HEK293 (cell line): ENCODE results near the gene LAMTOR4.

Experiments
- CTCF ChIA-PET: fragments of 350-600 bp; formaldehyde crosslinking; extraction: SDS; loops from one replicate; lab custom pipeline; 2021; ENCODE audit warnings: antibody characterized with exemption; lab: Yijun Ruan, JAX
- POLR2A ChIA-PET: fragments of 300-600 bp; formaldehyde crosslinking; extraction: SDS; loops from one replicate; lab custom pipeline; 2020; ENCODE audit warnings: antibody characterized with exemption, inconsistent platforms; lab: Yijun Ruan, JAX
- H3K27ac ChIP-seq: fragments of 200-500 bp; sonication (Bioruptor generic); 2 replicates; pipeline ENCODE4 v1.5.1; 2014; ENCODE audit warnings: low read depth, low read length, control low read depth, inconsistent platforms; ENCODE audit errors: extremely low read depth
- H3K36me3 ChIP-seq, 2 experiments: fragments of 200-500 bp in 1 of 2; sonication (Bioruptor generic) in 1 of 2; 1 replicate in 1 of 2; 2 replicates in 1 of 2; pipeline ENCODE4 v1.5.1; 2014 to 2017; ENCODE audit warnings: inconsistent platforms in 2 of 2, low read length in 2 of 2; ENCODE audit not compliant: control insufficient read depth in 2 of 2, insufficient read depth in 1 of 2
- H3K4me1 ChIP-seq: fragments of 200-500 bp; sonication (Bioruptor generic); 2 replicates; pipeline ENCODE4 v1.5.1; 2014; ENCODE audit warnings: mild to moderate bottlenecking, low read length, inconsistent platforms; ENCODE audit not compliant: control insufficient read depth, insufficient read depth
- H3K4me3 ChIP-seq: 2 replicates; pipeline ENCODE4 v1.5.1; 2011; ENCODE audit warnings: low read depth, mild to moderate bottlenecking, control low read depth, low read length, moderate library complexity
- H3K9me3 ChIP-seq: fragments of 200-500 bp; sonication (Bioruptor generic); 2 replicates; pipeline ENCODE4 v1.5.1; 2014; ENCODE audit warnings: low read depth, low read length, inconsistent platforms; ENCODE audit not compliant: control insufficient read depth, insufficient read depth
- EGR2 ChIP-seq: fragments of 450-650 bp; formaldehyde crosslinking; IDR thresholded peaks from 2 replicates; pipeline ENCODE4 v1.5.1; 2016; ENCODE audit warnings: low read depth, missing biosample characterization, missing genetic modification characterization
- ELK4 ChIP-seq: IDR thresholded peaks from 2 replicates; pipeline ENCODE4 v1.6.1; 2011; ENCODE audit warnings: mild to moderate bottlenecking, low read depth, low read length, borderline replicate concordance
- INSM2 ChIP-seq: fragments of 450-650 bp; formaldehyde crosslinking; IDR thresholded peaks from 2 replicates; pipeline ENCODE4 v1.5.1; 2016; ENCODE audit warnings: missing biosample characterization, missing genetic modification characterization
- KLF9 ChIP-seq: fragments of 450-650 bp; formaldehyde crosslinking; IDR thresholded peaks from 2 replicates; pipeline ENCODE4 v1.5.1; 2016; ENCODE audit warnings: missing biosample characterization, missing genetic modification characterization, low read depth
- MEIS1 ChIP-seq: sonication (generic); formaldehyde crosslinking; IDR thresholded peaks from 2 replicates; pipeline ENCODE4 v1.8.1; 2022; ENCODE audit warnings: missing genetic modification reagents, mild to moderate bottlenecking, borderline replicate concordance
- PRDM1 ChIP-seq: fragments of 450-650 bp; formaldehyde crosslinking; IDR thresholded peaks from 2 replicates; pipeline ENCODE4; 2016; ENCODE audit warnings: missing biosample characterization, missing genetic modification characterization
- TRIM28 ChIP-seq: IDR thresholded peaks from 2 replicates; pipeline ENCODE4 v1.6.1; 2011; ENCODE audit warnings: low read length, control low read depth, borderline replicate concordance
- ZNF112 ChIP-seq: fragments of 450-650 bp; formaldehyde crosslinking; IDR thresholded peaks from 2 replicates; pipeline ENCODE4 v1.5.0; 2017; ENCODE audit warnings: missing biosample characterization, missing genetic modification characterization
- ZNF175 ChIP-seq: fragments of 450-650 bp; formaldehyde crosslinking; IDR thresholded peaks from 2 replicates; pipeline ENCODE4 v1.5.1; 2016; ENCODE audit warnings: missing biosample characterization, missing genetic modification characterization
- ZNF184 ChIP-seq: fragments of 450-650 bp; IDR thresholded peaks from 2 replicates; pipeline ENCODE4 v1.5.1; 2018; ENCODE audit warnings: missing biosample characterization, mild to moderate bottlenecking, missing genetic modification characterization
- ZNF2 ChIP-seq: fragments of 450-650 bp; formaldehyde crosslinking; IDR thresholded peaks from 2 replicates; pipeline ENCODE4 v1.5.1; 2016; ENCODE audit warnings: missing biosample characterization, missing genetic modification characterization
- ZNF202 ChIP-seq: fragments of 450-650 bp; formaldehyde crosslinking; IDR thresholded peaks from 2 replicates; pipeline ENCODE4 v1.5.1; 2016; ENCODE audit warnings: missing biosample characterization, missing genetic modification characterization, borderline replicate concordance
- ZNF311 ChIP-seq: fragments of 450-650 bp; formaldehyde crosslinking; IDR thresholded peaks from 2 replicates; pipeline ENCODE4 v1.5.1; 2017; ENCODE audit warnings: missing biosample characterization, missing genetic modification characterization, borderline replicate concordance
- ZNF341 ChIP-seq: fragments of 450-650 bp; formaldehyde crosslinking; IDR thresholded peaks from 2 replicates; pipeline ENCODE4; 2016; ENCODE audit warnings: low read depth, missing biosample characterization, missing genetic modification characterization
- ZNF366 ChIP-seq: fragments of 450-650 bp; formaldehyde crosslinking; conservative IDR thresholded peaks from 2 replicates; pipeline ENCODE4 v1.5.1; 2016; ENCODE audit warnings: missing biosample characterization, missing genetic modification characterization
- ZNF391 ChIP-seq: fragments of 450-650 bp; formaldehyde crosslinking; IDR thresholded peaks from 2 replicates; pipeline ENCODE4 v1.5.1; 2016; ENCODE audit warnings: low read depth, missing biosample characterization, missing genetic modification characterization, borderline replicate concordance
- ZNF610 ChIP-seq: fragments of 450-650 bp; formaldehyde crosslinking; IDR thresholded peaks from 2 replicates; pipeline ENCODE4 v1.5.1; 2016; ENCODE audit warnings: missing biosample characterization, missing genetic modification characterization, borderline replicate concordance
- ZNF624 ChIP-seq: fragments of 450-650 bp; formaldehyde crosslinking; IDR thresholded peaks from 2 replicates; pipeline ENCODE4 v1.5.1; 2017; ENCODE audit warnings: missing biosample characterization, missing genetic modification characterization
- ZNF660 ChIP-seq: fragments of 450-650 bp; IDR thresholded peaks from 2 replicates; pipeline ENCODE4 v1.5.1; 2018; ENCODE audit warnings: missing biosample characterization, mild to moderate bottlenecking, missing genetic modification characterization
- ZNF707 ChIP-seq: fragments of 450-650 bp; formaldehyde crosslinking; IDR thresholded peaks from 2 replicates; pipeline ENCODE4 v1.5.1; 2016; ENCODE audit warnings: missing biosample characterization, missing genetic modification characterization
- ZSCAN18 ChIP-seq: fragments of 450-650 bp; formaldehyde crosslinking; IDR thresholded peaks from 2 replicates; pipeline ENCODE4 v1.5.1; 2016; ENCODE audit warnings: missing biosample characterization, missing genetic modification characterization
- ZSCAN23 ChIP-seq: fragments of 450-650 bp; formaldehyde crosslinking; IDR thresholded peaks from 2 replicates; pipeline ENCODE4 v1.5.1; 2016; ENCODE audit warnings: missing biosample characterization, missing genetic modification characterization
- TF ChIP-seq, protein P1 (sequence below): fragments of 450-650 bp; formaldehyde crosslinking; IDR thresholded peaks from 2 replicates; pipeline ENCODE4 v1.5.1; 2017; ENCODE audit warnings: missing biosample characterization, missing genetic modification characterization

Gene LAMTOR4

GRCh38 chr7:100166317-100166940 is 17.7 kb downstream of the LAMTOR4 start:
- ChIA-PET POLR2A (interaction anchor here (0.5 to 2.7 kb wide), 2 partner anchors 18 to 664 kb away, joined by 5 to 13 read pairs; partner anchors contain the start of gene LAMTOR4), CTCF (no interaction called here)
- Histone ChIP-seq H3K36me3 (no peaks in the 10 kb centered on the region), H3K4me3 (no peak overlapping the region)
- no peak for TF ChIP-seq ZNF610 (tag by site-specific recombination)
- TF ChIP-seq, all 188 proteins: peak for 0
- H3K27ac ChIP-seq = no peak overlapping the region
- H3K9me3 ChIP-seq = no peaks in the 10 kb centered on the region
- peaks cover 8% of the 10 kb centered on the region for H3K4me1 ChIP-seq

GRCh38 chr7:100166970-100167911 is 18.5 kb downstream of the LAMTOR4 start:
- TF ChIP-seq ZNF660 (no peak), ZNF175 (tag by site-specific recombination) (no peak), ZNF707 (no peak), ZNF2 (tag by site-specific recombination) (no peak), ZSCAN18 (tag by site-specific recombination) (no peak), MEIS1 (CRISPR knock-in tag) (no peak), ZNF202 (no peak), ZNF112 (tag by site-specific recombination) (no peak), EGR2 (tag by site-specific recombination) (no peak; the same call in 1 of the 2 replicates), ZSCAN23 (tag by site-specific recombination) (no peak), KLF9 (no peak), INSM2 (tag by site-specific recombination) (no peak), ZNF366 (tag by site-specific recombination) (peak; percentile 44; the same call in 1 of the 2 replicates), ZNF341 (tag by site-specific recombination) (0 out of 2 replicates have a peak, but pooled peaks have one; percentile 19), ZNF184 (tag by site-specific recombination) (no peak), PRDM1 (tag by site-specific recombination) (0 out of 2 replicates have a peak, but pooled peaks have one; percentile 36), ELK4 (no peak), ZNF391 (no peak), TRIM28 (no peak), ZNF624 (tag by site-specific recombination) (no peak; the same call in 1 of the 2 replicates), ZNF311 (tag by site-specific recombination) (no peak)
- TF ChIP-seq, protein P1, sequence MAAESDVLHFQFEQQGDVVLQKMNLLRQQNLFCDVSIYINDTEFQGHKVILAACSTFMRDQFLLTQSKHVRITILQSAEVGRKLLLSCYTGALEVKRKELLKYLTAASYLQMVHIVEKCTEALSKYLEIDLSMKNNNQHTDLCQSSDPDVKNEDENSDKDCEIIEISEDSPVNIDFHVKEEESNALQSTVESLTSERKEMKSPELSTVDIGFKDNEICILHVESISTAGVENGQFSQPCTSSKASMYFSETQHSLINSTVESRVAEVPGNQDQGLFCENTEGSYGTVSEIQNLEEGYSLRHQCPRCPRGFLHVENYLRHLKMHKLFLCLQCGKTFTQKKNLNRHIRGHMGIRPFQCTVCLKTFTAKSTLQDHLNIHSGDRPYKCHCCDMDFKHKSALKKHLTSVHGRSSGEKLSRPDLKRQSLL (tag by site-specific recombination) = no peak
- H3K36me3 ChIP-seq = no peaks in the 10 kb centered on the region
- CTCF ChIA-PET = interaction anchor here (0.6 to 1.9 kb wide), 4 partner anchors 18 to 34 kb away, joined by 3 to 9 read pairs (median 7); no protein-coding TSS in a partner anchor
- no peak overlapping the region for H3K4me3 ChIP-seq
- POLR2A ChIA-PET = interaction anchor here (0.5 to 2.7 kb wide), 3 partner anchors 10 to 665 kb away, joined by 5 to 13 read pairs (median 5); partner anchors contain the start of genes GPC2, LAMTOR4 and STAG3
- H3K4me1 ChIP-seq = peaks cover 8% of the 10 kb centered on the region
- H3K27ac ChIP-seq = no peak overlapping the region
- H3K9me3 ChIP-seq = no peaks in the 10 kb centered on the region
